ENCODE data around the gene OR7C1.

DNA sequence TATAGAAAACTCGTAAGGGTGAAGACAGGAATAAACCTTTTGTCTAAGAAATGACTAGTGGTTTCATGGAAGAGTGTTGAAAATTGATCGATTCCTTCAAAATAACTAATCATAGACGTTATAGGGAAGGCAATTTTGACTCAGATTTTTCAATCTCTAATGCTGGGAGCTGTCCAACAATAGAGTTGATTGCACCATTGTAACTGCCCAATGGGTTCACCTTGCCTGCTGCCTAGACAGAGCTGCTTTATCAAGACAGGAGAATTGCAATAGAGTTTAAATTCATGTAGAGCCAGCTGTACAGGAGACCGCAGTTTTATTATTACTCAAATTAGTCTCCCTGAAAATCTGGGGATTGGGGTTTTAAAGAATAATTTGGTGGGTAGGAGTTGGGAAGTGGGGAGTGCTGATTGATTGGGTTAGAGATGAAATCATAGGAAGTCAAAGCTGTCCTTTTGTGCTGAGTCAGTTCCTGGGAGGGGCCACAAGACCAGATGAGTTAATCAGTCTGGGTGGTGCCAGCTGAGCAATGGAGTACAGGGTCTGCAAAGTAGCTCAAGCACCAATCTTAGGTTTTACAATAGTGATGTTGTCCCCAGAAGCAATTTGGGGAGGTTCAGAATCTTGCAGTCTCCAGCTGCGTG is 39.8 kb downstream of the OR7C1 start:
- TF ChIP-seq TEAD4 (IDR thresholded peaks at IDR 0.05; ENCODE audit: low read depth, low read length) = no peak
- no peak for TF ChIP-seq TCF12 (IDR thresholded peaks at IDR 0.05; ENCODE audit: low read depth, low read length)
- TF ChIP-seq MAX (IDR thresholded peaks at IDR 0.05) = no peak
- TF ChIP-seq CTCF (IDR thresholded peaks at IDR 0.05; ENCODE audit: control extremely low read depth in 1 of 3, insufficient read depth in 1 of 3, low read depth in 1 of 3, low read length in 3 of 3) = no peak

Measured in H1 (cell line).